Endothelial cell (in vitro differentiated cells): Measurements from ENCODE around the gene IGLON5. TPM values are rescaled to one million over a fixed set of nuclear protein-coding genes. Genes with fewer than 3 reads are reported as not detected.

Experiments used
- DNase-seq: peaks from one replicate; pipeline ENCODE4 v3.0.0; 2021; ENCODE audit warnings: low spot score
- H3K27ac Mint-ChIP-seq: one replicate; pipeline ENCODE4 v1.8.0; 2021; ENCODE audit warnings: mixed read lengths, inconsistent platforms; ENCODE audit not compliant: unreplicated experiment
- H3K27me3 Mint-ChIP-seq: one replicate; pipeline ENCODE4 v1.8.0; 2021; ENCODE audit warnings: mild to moderate bottlenecking, moderate library complexity, mixed read lengths, inconsistent platforms; ENCODE audit not compliant: unreplicated experiment
- H3K36me3 Mint-ChIP-seq: one replicate; pipeline ENCODE4 v1.8.0; 2021; ENCODE audit warnings: mild to moderate bottlenecking, low read depth, mixed read lengths, inconsistent platforms; ENCODE audit not compliant: unreplicated experiment
- H3K4me1 Mint-ChIP-seq: one replicate; pipeline ENCODE4 v1.8.0; 2021; ENCODE audit warnings: mild to moderate bottlenecking, mixed read lengths, inconsistent platforms; ENCODE audit not compliant: unreplicated experiment
- H3K4me3 Mint-ChIP-seq: one replicate; pipeline ENCODE4 v1.8.0; 2021; ENCODE audit warnings: mild to moderate bottlenecking, mixed read lengths, inconsistent platforms; ENCODE audit not compliant: unreplicated experiment
- H3K9me3 Mint-ChIP-seq: one replicate; pipeline ENCODE4 v1.8.0; 2021; ENCODE audit warnings: mixed read lengths, inconsistent platforms; ENCODE audit not compliant: unreplicated experiment
- total RNA-seq: library from RNA; stranded (reverse); fragmentation: NEBNext Ultra II Directional; extraction: Animal tissue kit (Norgen Biotek cat#: 25700); gene quantifications from one replicate; pipeline ENCODE4 v1.2.1, GENCODE V29; 2021; ENCODE audit not compliant: unreplicated experiment
- TF ChIP-seq, protein P1 (sequence below): fragments of 200-600 bp; sonication (generic); IDR thresholded peaks from one replicate; pipeline ENCODE4 v1.5.0; 2021; ENCODE audit warnings: antibody characterized with exemption; ENCODE audit not compliant: unreplicated experiment

IGLON5 gene
- total RNA-seq, 1 donor from 2014 or later = 114 TPM

DNA sequence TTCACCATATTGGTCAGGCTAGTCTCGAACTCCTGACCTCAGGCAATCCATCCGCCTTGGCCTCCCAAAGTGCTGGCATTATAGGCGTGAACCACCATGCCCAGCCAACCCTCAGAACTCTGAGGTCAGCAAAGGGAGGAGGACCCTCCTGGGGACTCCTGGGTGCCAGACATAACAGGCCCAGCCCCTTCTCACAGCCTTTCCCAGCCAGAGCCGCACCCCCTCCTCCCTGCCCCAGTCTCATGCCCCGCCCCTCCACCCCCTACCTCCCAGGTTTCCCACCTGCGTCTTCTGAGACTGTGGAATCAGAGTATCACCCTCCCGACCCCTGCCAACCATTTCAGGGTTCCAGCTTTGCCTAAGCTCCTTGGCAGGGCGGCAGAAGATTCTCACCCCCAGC, 5.2 kb downstream of the IGLON5 start:
- Mint-ChIP-seq H3K36me3 (peaks cover 29% of the 10 kb centered on the region), H3K9me3 (peaks cover 4% of the 10 kb centered on the region), H3K4me1 (peaks cover 14% of the 10 kb centered on the region), H3K27me3 (peaks cover 17% of the 10 kb centered on the region), H3K4me3 (no peak overlapping the region), H3K27ac (no peak overlapping the region)
- no peak for DNase-seq
- TF ChIP-seq, protein P1, sequence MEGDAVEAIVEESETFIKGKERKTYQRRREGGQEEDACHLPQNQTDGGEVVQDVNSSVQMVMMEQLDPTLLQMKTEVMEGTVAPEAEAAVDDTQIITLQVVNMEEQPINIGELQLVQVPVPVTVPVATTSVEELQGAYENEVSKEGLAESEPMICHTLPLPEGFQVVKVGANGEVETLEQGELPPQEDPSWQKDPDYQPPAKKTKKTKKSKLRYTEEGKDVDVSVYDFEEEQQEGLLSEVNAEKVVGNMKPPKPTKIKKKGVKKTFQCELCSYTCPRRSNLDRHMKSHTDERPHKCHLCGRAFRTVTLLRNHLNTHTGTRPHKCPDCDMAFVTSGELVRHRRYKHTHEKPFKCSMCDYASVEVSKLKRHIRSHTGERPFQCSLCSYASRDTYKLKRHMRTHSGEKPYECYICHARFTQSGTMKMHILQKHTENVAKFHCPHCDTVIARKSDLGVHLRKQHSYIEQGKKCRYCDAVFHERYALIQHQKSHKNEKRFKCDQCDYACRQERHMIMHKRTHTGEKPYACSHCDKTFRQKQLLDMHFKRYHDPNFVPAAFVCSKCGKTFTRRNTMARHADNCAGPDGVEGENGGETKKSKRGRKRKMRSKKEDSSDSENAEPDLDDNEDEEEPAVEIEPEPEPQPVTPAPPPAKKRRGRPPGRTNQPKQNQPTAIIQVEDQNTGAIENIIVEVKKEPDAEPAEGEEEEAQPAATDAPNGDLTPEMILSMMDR = no peak

DNA sequence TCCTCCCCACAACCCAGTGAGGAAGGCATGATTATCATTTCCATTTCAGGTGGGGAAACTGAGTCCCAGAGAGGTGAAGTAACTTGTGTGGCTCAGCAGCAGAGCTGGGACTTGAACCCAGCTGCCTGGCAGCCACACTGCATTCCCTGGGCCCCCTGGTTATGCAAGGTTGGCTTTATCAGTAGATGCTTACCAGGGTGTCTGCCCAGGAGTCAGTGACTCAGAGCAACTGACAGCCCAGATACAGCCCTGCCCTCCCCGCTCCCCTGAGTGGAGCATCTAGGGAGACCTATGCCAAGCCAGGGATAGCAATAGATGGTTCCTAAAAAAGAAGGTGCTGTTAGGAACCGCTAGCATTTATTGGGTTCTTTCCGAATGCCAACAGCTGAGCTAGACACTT, 5.9 kb downstream of the IGLON5 start:
- H3K9me3 Mint-ChIP-seq = peaks cover 4% of the 10 kb centered on the region
- no peak overlapping the region for H3K27ac Mint-ChIP-seq
- TF ChIP-seq, protein P1 = no peak

GRCh38 chr19:51317968-51318367, 6.5 kb downstream of the IGLON5 start:
- Mint-ChIP-seq H3K27me3 (peaks cover 17% of the 10 kb centered on the region), H3K4me3 (no peak overlapping the region), H3K27ac (no peak overlapping the region), H3K4me1 (peaks cover 9% of the 10 kb centered on the region), H3K36me3 (peaks cover 35% of the 10 kb centered on the region), H3K9me3 (peaks cover 4% of the 10 kb centered on the region)
- DNase-seq = no peak
- TF ChIP-seq, protein P1 = no peak

More for the DNA sequence above, 5.9 kb downstream of the IGLON5 start:
- Mint-ChIP-seq H3K27me3 (peaks cover 17% of the 10 kb centered on the region), H3K4me1 (peaks cover 11% of the 10 kb centered on the region), H3K36me3 (peaks cover 29% of the 10 kb centered on the region), H3K4me3 (no peak overlapping the region)
- DNase-seq = no peak

DNA sequence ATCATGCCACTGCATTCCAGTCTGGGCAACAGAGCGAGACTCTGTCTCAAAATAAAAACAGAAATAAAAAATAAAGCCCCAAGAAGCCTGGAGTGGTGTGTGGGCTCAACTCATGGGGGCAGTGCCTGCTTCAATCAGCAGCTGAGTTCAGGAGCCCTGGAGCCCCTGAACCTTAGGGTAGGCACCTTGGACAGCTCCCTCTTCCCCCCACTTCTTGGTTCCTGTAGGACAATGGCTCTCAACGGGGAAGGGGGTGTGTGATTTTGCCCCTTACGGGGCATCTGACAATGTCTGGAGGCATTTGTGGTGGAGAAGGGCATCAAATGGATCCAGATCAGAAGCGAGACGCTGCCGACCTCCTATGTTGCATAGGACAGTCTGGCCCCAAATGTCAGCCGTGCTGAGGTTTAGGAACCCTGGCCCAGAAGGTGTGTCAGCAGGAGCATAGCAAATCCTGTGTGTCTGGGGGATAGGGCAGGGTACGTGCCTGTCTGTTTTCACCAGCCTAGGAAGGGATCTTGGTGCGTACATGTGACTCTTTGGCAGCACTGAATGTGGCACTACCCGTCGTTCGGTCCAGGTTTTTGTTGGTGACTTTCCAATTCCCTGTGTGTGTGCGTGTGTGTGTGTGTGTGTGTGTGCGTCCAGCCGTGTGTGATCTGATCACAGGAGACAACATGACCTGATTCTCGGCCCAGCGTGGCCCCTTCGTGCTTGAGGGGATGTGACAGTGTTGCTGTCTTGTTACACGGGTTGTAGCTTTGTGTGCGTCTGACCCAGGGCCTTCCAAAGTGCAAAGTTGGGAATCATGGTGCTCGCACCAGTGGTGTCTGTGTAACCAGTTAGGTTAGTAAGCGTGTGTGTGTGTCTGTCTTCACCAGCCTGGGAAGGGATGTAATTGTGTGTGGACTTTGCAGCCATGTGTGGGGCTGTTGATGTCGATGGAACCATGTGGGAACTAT, 7.5 kb downstream of the IGLON5 start:
- Mint-ChIP-seq H3K4me3 (peak overlapping the region; percentile 31), H3K36me3 (peaks cover 36% of the 10 kb centered on the region), H3K4me1 (peaks cover 4% of the 10 kb centered on the region), H3K27me3 (peaks cover 14% of the 10 kb centered on the region), H3K9me3 (peaks cover 4% of the 10 kb centered on the region), H3K27ac (no peak overlapping the region)
- no peak for DNase-seq
- TF ChIP-seq, protein P1 = no peak
